ENCODE results near the gene CCDC188. TPM values are rescaled to one million over a fixed set of nuclear protein-coding genes. Genes with fewer than 3 reads are reported as not detected.

CCDC188 gene
- total RNA-seq, 1 experiment from 2014 or later: not detected

- Histone ChIP-seq H3K4me3 (no peak overlapping the region), H3K4me1 (replicated peaks; ENCODE audit: insufficient read depth) (no peaks in the 10 kb centered on the region), H3F3A (ENCODE audit: insufficient read depth, low read depth) (peaks cover 24% of the 10 kb centered on the region; the same call in 1 of the 2 replicates), H3K9me3 (ENCODE audit: insufficient read depth, low read depth) (no peaks in the 10 kb centered on the region), H4K20me1 (ENCODE audit: insufficient read depth) (no peaks in the 10 kb centered on the region), H3K9me2 (ENCODE audit: insufficient read depth) (no peaks in the 10 kb centered on the region), H3K36me3 (ENCODE audit: low read depth) (no peaks in the 10 kb centered on the region), H3K4me2 (no peak overlapping the region), H3K79me2 (ENCODE audit: low read depth) (no peaks in the 10 kb centered on the region), H3K27me3 (ENCODE audit: insufficient read depth, low read depth) (no peaks in the 10 kb centered on the region), H2AFZ (no peak overlapping the region), H3K27ac (no peak overlapping the region)
- ChIA-PET POLR2A (ENCODE audit: unreplicated experiment) (no interaction called here), CTCF (no interaction called here)
- no peak for DNase-seq
- intact Hi-C loops (cut with micrococcal nuclease; ENCODE audit: unreplicated experiment): no loop called here
- TF ChIP-seq EZH2 (IDR thresholded peaks at IDR 0.05; ENCODE audit: low read depth) (no peak), CTCF (conservative IDR thresholded peaks at IDR 0.05) (no peak)
- BruUV-seq (replicated peaks): no TSS peak
These were observed 42.1 kb downstream of the CCDC188 start for GRCh38 chr22:20108757-20109230.

DNA sequence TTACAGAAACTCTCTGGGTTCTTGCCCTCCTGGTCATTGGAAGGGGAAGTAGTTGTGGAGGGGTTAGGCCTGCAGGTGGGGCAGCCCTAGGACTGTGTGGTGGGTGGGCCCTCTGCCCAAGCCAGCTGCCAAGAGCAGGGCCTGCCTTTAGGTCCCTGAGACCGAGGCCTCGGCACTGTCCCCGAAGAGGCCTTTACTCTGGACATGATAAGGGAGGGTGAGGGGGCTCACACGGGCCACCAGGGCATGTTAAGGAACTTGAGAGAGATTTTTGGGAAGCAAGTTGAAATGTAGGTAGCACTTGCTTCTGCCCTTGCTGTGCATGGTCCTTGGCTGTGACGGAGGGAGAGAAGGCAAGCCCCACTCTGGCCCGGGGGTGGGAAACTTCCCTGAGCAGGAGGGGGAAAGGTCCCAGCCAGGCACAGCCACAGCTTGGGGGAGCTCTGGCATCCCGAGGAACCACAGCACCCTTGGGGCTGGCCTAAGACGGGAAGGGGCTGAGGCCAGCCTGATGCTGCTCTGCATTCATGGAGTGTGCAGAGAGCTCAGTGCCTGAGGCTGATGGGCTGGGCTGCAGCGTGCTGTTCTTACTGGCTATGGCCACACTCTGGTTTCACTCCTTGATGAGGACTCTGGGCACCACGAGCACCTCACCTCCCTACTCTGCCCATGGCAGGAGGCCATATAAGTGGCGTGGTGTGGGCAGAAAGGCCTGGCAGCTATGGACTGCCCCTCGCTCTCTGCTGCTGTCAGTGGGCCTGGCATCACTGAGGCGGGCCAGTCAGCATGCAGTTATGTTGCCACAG is 42.7 kb downstream of the CCDC188 start:
- TF ChIP-seq EZH2 (IDR thresholded peaks at IDR 0.05; ENCODE audit: low read depth): no peak
- no peak for TF ChIP-seq CTCF (conservative IDR thresholded peaks at IDR 0.05)
- Histone ChIP-seq H3K27ac (no peak overlapping the region), H3K27me3 (ENCODE audit: insufficient read depth, low read depth) (no peaks in the 10 kb centered on the region), H3K4me3 (no peak overlapping the region), H3K4me1 (replicated peaks; ENCODE audit: insufficient read depth) (no peaks in the 10 kb centered on the region), H3K36me3 (ENCODE audit: low read depth) (no peaks in the 10 kb centered on the region), H3F3A (ENCODE audit: insufficient read depth, low read depth) (peaks cover 24% of the 10 kb centered on the region; the same call in 1 of the 2 replicates), H3K79me2 (ENCODE audit: low read depth) (no peaks in the 10 kb centered on the region), H2AFZ (no peak overlapping the region), H3K9me2 (ENCODE audit: insufficient read depth) (no peaks in the 10 kb centered on the region), H4K20me1 (ENCODE audit: insufficient read depth) (no peaks in the 10 kb centered on the region), H3K4me2 (no peak overlapping the region), H3K9me3 (ENCODE audit: insufficient read depth, low read depth) (no peaks in the 10 kb centered on the region)
- DNase-seq: no peak
- POLR2A ChIA-PET (ENCODE audit: unreplicated experiment): no interaction called here
- BruUV-seq (replicated peaks): no TSS peak
- CTCF ChIA-PET: no interaction called here
- intact Hi-C loops (cut with micrococcal nuclease; ENCODE audit: unreplicated experiment): no loop called here

- intact Hi-C loops (cut with micrococcal nuclease; ENCODE audit: unreplicated experiment): no loop called here
- TF ChIP-seq CTCF (conservative IDR thresholded peaks at IDR 0.05) (no peak), EZH2 (IDR thresholded peaks at IDR 0.05; ENCODE audit: low read depth) (no peak)
- H3K9me2 ChIP-seq (ENCODE audit: insufficient read depth): no peaks in the 10 kb centered on the region
- H3K79me2 ChIP-seq (ENCODE audit: low read depth): no peaks in the 10 kb centered on the region
- no peaks in the 10 kb centered on the region for H3K27me3 ChIP-seq (ENCODE audit: insufficient read depth, low read depth)
- CTCF ChIA-PET: no interaction called here
- H2AFZ ChIP-seq: no peak overlapping the region
- no peaks in the 10 kb centered on the region for H3K4me1 ChIP-seq (replicated peaks; ENCODE audit: insufficient read depth)
- H4K20me1 ChIP-seq (ENCODE audit: insufficient read depth): no peaks in the 10 kb centered on the region
- POLR2A ChIA-PET (ENCODE audit: unreplicated experiment): no interaction called here
- no peaks in the 10 kb centered on the region for H3K36me3 ChIP-seq (ENCODE audit: low read depth)
- H3F3A ChIP-seq (ENCODE audit: insufficient read depth, low read depth): peaks cover 24% of the 10 kb centered on the region; the same call in 1 of the 2 replicates
- BruUV-seq (replicated peaks): no TSS peak
- no peaks in the 10 kb centered on the region for H3K9me3 ChIP-seq (ENCODE audit: insufficient read depth, low read depth)
- no peak overlapping the region for H3K27ac ChIP-seq
- no peak for DNase-seq
- H3K4me2 ChIP-seq: no peak overlapping the region
- no peak overlapping the region for H3K4me3 ChIP-seq
These were observed 43.4 kb downstream of the CCDC188 start for GRCh38 chr22:20107471-20107901.
